Thoracic aorta (tissue), 2 donors: ENCODE data around the gene LRRC72. TPM values are rescaled to one million over a fixed set of nuclear protein-coding genes. Genes with fewer than 3 reads are reported as not detected.
"Not testable (repeated sequence)": the region's sequence is repeated elsewhere in the genome, so short reads cannot be mapped to it uniquely, and the experiment has no call there.

ENCODE experiments used
- ATAC-seq: fragments of 150-250 bp; one replicate; pipeline ENCODE4 v1.8.0; 2017; ENCODE audit warnings: low read depth; ENCODE audit not compliant: insufficient number of reproducible peaks, low FRiP score
- DNase-seq: peaks from one replicate; pipeline ENCODE4 v3.0.0-alpha.2; 2020; ENCODE audit warnings: low spot score
- H3K27ac ChIP-seq, 2 donors: fragments of 200-600 bp; sonication (generic); 1 replicate in 1 of 2; 2 replicates in 1 of 2; pipeline ENCODE4 v1.5.1; 2016; ENCODE audit warnings: mild to moderate bottlenecking in 2 of 2, moderate library complexity in 2 of 2
- H3K27me3 ChIP-seq: fragments of 200-600 bp; sonication (generic); replicated peaks from 2 replicates; pipeline ENCODE4 v1.6.0; 2016; ENCODE audit warnings: mild to moderate bottlenecking; ENCODE audit not compliant: insufficient read depth
- H3K36me3 ChIP-seq: fragments of 200-600 bp; sonication (generic); one replicate; pipeline ENCODE4 v1.5.1; 2016
- H3K4me1 ChIP-seq, 2 donors: fragments of 200-600 bp; sonication (generic); 1 replicate in 1 of 2; 2 replicates in 1 of 2; pipeline versions ENCODE4 v1.5.1 to v1.6.0; 2016; ENCODE audit warnings: low read depth in 2 of 2, mild to moderate bottlenecking in 1 of 2; ENCODE audit not compliant: control insufficient read depth in 1 of 2
- H3K4me3 ChIP-seq: fragments of 200-600 bp; sonication (generic); 2 replicates; pipeline ENCODE4 v1.5.1; 2016; ENCODE audit warnings: mild to moderate bottlenecking
- H3K9me3 ChIP-seq: fragments of 200-600 bp; sonication (generic); 2 replicates; pipeline ENCODE4 v1.5.1; 2016
- CTCF ChIP-seq: fragments of 200-600 bp; sonication (generic); IDR thresholded peaks from one replicate; pipeline ENCODE4 v1.5.1; 2019; ENCODE audit warnings: antibody characterized with exemption
- total RNA-seq, 2 donors: library from RNA; depleted of rRNA; stranded (reverse); fragments of >200 nt; gene quantifications; one replicate each; pipeline versions ENCODE4 v1.1.0 to v1.2.3, GENCODE V29; 2016

LRRC72 gene
- total RNA-seq, 2 donors from 2014 or later = not detected

GRCh38 chr7:16514271-16514670, 12.4 kb upstream of the LRRC72 start:
- TF ChIP-seq CTCF = no peak
- no peak for ATAC-seq
- H3K36me3 ChIP-seq = no peaks in the 10 kb centered on the region
- no peaks in the 10 kb centered on the region for H3K9me3 ChIP-seq
- H3K27me3 ChIP-seq = no peaks in the 10 kb centered on the region
- H3K4me3 ChIP-seq = no peak overlapping the region
- no peak for DNase-seq
- H3K27ac ChIP-seq = no peak overlapping the region
- H3K4me1 ChIP-seq = no peaks in the 10 kb centered on the region

GRCh38 chr7:16514729-16515128, 11.9 kb upstream of the LRRC72 start:
- ATAC-seq (no peak), DNase-seq (no peak)
- no peak for TF ChIP-seq CTCF
- no peaks in the 10 kb centered on the region for H3K27me3 ChIP-seq
- H3K4me1 ChIP-seq = no peaks in the 10 kb centered on the region
- H3K36me3 ChIP-seq = no peaks in the 10 kb centered on the region
- no peak overlapping the region for H3K4me3 ChIP-seq
- H3K9me3 ChIP-seq = no peaks in the 10 kb centered on the region
- H3K27ac ChIP-seq = no peak overlapping the region

DNA sequence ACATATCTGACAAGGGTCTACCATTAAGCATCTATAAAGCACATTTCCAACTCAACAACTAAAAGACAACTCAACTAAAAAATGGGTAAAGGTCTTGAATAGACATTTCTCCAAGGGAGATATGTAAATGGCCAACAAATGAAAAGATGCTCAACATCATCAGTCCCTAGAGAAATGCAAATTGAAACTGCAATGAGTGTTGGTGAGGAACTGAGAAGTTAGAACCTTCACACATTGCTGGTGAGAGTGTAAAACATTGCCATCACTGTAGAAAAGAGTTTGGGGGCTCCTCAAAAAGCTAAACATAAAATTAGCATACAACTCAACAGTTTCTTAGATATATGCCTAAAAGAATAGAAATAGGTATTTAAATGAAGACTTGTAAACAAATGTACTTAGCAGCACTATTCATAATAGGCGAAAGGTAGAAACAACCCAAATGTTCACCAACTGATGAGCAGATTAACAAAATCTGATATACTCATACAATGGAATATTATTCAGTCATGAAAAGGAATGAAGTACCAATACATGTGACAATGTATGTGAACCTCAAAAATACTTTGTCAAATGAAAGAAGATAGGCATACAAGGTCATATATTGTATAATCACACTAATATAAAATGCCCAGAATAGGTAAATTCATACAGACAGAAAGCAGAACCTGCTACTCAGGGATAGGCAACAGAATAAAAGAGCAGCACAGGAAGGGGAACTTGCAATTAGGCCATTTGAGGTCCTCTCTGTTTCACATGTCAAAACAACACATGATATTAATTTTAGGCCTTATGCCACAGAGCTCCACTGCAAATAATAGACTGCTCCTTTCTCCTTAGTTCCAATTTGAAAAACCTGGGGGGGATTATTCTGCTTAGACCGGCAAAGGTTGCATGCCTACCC, 10.6 kb upstream of the LRRC72 start:
- DNase-seq (no peak), ATAC-seq (no peak)
- no peaks in the 10 kb centered on the region for H3K36me3 ChIP-seq
- no peaks in the 10 kb centered on the region for H3K9me3 ChIP-seq
- H3K27me3 ChIP-seq = no peaks in the 10 kb centered on the region
- no peak for TF ChIP-seq CTCF
- no peak overlapping the region for H3K4me3 ChIP-seq
- no peaks in the 10 kb centered on the region for H3K4me1 ChIP-seq
- H3K27ac ChIP-seq = no peak overlapping the region

- H3K4me3 ChIP-seq, H3K4me1 ChIP-seq, H3K27ac ChIP-seq, H3K36me3 ChIP-seq, H3K27me3 ChIP-seq, DNase-seq, ATAC-seq, H3K9me3 ChIP-seq: not testable (repeated sequence)
Observed at GRCh38 chr7:16519985-16520384, 6.6 kb upstream of the LRRC72 start.

- no peak overlapping the region for H3K4me3 ChIP-seq
- no peaks in the 10 kb centered on the region for H3K4me1 ChIP-seq
- no peak for TF ChIP-seq CTCF
- no peak for ATAC-seq
- H3K36me3 ChIP-seq = no peaks in the 10 kb centered on the region
- H3K9me3 ChIP-seq = no peaks in the 10 kb centered on the region
- no peak for DNase-seq
- no peak overlapping the region for H3K27ac ChIP-seq
- H3K27me3 ChIP-seq = no peaks in the 10 kb centered on the region
Observed at GRCh38 chr7:16524332-16524731, 2.3 kb upstream of the LRRC72 start.
